Islet precursor cell (in vitro differentiated cells): ENCODE results near the gene LMNA.

Experiments
- DNase-seq: peaks from one replicate; pipeline ENCODE4 v3.0.0-alpha.2; 2018

Gene LMNA

DNA sequence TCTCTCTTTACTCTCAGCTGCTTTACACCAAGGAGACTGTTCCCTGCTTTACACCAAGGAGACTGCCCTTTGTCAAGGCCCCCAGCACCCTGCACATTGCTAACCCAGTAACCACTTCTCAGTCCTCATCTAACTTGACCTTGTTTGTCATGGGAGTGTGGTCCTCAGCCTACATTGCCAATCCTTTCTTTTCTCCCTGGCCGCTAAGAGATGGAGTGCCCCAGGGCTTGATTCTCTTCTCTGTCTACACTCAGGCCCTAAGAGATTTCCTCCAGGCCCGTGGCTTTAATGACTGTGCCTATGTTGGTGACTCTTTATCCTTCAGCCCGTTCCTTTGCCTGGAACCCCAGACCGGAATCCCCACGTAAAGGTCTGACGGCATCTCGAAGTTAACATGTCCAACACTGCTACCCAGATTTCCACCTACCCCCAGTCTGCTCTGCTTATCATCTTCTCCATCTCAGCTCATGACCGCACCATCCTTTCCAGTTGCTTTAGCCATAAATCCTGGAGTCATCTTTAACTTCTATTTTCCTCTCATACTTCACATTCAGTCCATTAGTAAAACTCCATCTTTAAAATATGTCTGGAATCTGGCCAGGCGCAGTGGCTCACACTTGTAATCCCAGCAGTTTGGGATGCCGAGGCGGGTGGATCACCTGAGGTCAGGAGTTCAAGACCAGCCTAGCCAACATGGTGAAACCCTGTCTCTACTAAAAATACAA lies 29.4 kb downstream of the LMNA start:
- peak; percentile 57 for DNase-seq

- DNase-seq, result no peak
Observed at GRCh38 chr1:156144742-156145141, 30.2 kb downstream of the LMNA start.

- DNase-seq, result no peak
Observed at GRCh38 chr1:156145650-156146019, 31.1 kb downstream of the LMNA start.

- DNase-seq, result peak; percentile 74
Observed at GRCh38 chr1:156146020-156146768, 31.7 kb downstream of the LMNA start.

DNA sequence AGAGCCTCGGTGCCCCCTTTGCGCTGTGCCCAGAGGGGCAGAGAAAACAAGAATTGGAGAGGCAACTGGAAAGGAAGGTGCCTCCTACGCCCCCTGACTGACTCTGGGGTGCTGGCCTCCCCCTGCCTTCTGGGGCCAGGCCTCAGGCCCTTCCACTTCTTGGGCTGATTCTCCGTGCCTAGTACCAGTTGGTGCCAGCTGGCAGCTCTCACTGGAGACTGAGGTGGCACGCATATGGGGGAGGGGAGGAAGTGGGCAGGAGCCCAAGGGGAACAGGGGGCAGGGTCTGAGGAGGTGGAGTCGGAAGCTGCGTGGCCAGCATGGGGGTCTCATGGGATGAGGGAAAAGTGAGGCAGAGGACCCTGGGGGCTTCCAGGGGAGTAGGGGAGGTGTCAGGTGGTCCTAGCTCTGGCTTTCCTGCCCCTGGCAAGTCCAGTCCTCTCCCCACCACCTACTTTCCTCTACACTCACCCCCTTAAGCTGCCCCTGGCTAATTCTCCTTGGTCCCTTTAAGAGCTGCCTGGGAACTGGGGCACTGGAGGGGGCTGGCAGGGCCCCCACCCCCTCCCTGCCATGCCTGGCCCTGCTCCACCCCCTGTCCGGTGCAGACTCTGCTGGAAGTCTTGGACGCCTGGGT lies 32.4 kb downstream of the LMNA start:
- peak; percentile 35 for DNase-seq

- peak; percentile 32 for DNase-seq
Observed at GRCh38 chr1:156148216-156148615, 33.7 kb downstream of the LMNA start.

- peak; percentile 73 for DNase-seq
Observed at GRCh38 chr1:156149374-156150332, 35.1 kb downstream of the LMNA start.

DNA sequence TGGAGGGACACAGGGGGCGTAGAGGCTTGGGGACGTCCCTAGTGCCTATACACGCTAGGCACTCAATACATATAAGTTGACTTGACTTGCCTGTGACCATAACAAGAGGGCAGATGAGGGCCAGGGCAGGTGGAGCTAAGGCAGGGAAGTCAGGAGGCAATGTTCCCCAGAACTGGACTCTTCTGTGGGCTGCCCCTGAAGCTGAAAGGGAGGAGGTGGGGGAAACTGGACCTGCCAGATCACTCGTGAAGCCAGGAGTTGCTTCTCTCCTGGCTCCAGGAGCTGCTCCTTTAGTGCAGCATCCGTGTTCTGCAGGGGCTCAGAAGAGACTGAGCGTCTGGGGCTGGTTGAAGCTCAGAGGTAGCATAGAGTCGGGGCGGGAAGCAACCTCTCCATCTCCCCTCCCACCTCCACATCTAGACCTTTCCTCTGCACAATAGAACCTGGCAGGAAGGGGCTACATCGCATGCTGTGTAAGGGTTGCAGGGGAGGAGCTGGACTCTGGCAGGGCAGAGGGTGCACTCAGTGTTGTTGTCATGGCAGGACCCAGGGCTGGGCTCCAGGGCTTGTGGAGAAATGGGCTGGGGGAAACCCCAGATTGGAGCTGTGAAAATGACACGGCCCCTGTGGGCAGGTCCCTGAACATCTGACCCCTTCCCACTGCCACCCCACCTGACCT lies 36.0 kb downstream of the LMNA start:
- peak; percentile 55 for DNase-seq

DNA sequence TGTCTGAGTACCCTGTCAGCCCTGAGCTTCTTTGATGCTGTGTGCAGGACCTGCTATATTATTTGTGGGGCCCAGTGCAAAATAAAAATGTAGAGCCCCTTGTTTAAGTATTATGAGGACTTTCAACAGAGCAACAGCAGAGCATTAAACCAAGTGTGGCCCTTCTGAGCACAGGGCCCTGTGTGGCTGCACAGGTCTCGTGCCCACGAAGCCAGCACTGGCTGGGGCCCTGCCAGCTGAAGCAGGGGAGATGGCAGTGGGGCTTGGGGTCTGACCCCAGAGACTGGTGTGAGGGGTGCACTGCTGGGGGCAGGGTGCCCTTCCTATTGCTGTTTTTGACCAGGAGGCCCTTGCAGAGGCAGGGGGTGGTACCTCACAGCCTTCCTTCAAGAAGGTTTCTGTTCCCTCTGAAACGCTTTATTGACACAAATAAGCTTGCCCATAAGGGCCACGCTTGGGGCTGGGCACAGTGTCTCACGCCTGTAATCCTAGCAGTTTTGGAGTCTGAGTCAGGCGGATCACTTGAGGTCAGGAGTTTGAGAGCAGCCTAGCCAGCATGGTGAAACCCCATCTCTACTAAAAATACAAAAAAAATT lies 36.7 kb downstream of the LMNA start:
- DNase-seq, result peak; percentile 40

DNA sequence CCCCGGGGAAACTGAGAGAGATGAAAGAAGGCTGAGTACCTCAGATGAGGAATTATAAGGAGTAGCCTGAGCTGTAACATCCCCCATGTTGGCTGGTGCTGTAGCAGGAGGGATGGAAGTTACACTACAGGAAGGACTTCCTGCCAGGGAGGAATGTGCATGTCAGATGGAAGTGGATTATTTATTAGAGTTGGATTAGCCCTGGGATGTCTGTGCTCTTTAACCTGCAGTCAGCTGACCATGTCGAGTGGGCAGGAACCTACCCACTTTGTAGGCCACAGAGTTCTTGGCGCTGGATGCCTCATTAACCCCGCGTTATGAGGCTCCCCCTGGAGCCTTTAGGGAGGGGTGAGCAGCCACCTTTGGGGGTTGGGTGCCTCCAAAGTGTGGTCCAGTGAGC lies 38.1 kb downstream of the LMNA start:
- DNase-seq, result no peak

- peak; percentile 58 for DNase-seq
Observed at GRCh38 chr1:156153362-156153761, 38.9 kb downstream of the LMNA start, which contains the start of gene SEMA4A. TSS of gene SEMA4A (plus strand) at chr1:156153585. CDS start at chr1:156154579, 994 bp downstream.

- DNase-seq, result peak; percentile 52
Observed at GRCh38 chr1:156154317-156154749, 39.8 kb downstream of the LMNA start.

DNA sequence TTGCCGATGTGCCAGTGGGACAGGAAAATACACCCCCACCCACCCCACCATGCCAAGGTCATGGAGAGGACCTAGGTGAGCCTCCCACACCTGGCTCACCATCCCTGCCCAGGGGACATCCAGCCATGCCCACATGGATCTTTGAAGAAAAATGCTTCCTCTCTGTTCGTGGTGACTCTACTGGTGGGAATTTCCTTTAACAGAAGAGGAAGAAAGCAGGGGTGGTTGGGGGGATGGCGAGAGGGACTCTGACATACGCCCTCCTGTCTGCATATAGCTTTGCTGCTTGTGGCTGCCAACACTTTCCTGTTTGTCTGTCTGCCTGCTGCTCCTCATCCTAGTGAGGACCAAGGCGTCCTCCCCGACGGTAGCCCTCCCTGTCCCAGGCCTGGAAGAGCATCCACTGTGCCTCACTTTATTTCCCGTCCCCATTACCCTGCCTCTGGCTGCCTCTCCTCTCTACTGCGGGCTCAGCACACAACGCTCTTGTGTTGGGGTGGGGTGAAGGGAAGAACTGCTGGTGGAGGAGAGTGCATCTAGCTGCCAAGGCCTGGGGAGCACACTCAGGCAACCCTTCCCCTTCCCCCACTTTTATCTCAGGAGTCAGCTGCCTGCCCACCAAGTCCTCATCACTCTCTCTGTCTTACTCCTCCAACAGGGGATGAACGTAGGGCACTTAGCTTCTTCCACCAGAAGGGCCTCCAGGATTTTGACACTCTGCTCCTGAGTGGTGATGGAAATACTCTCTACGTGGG lies 41.4 kb downstream of the LMNA start:
- peak; percentile 43 for DNase-seq

DNA sequence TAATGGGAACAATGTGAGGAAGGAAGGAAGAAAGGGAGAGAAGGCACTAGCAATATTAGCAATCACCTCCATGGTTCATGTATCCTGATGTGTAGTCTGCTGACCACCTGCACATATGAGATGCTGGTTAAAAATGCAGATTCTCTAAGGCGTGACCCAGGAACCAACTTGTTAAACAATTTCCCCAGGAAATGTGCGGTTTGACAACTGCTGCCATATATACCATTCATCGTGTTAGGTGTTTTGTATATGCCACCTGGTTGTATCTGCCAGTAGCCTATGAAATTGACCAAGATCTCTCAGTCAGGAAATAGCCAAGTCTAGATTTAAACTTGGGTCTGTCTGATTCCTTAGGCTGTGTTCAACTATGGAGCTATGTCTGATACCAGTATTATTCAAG lies 43.0 kb downstream of the LMNA start:
- DNase-seq, result no peak

DNA sequence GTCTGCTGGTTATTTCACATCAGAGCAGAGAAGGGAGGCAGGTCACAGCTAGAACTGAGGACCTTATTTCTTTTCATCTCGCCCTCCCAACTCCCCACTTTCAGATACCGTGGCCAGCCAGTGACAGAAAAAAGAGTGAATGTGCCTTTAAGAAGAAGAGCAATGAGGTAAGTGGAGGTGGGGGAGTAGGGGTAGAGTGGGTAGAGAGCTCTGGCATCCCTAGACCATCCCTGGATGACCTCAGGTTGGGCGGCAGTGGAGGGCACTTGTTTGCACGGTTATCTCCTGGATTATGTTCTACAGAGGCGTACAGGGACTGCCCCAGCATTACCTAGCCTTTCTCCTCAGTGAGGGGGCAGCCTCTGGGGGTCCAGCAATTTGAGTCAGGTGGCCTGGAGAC lies 43.5 kb downstream of the LMNA start:
- DNase-seq, result no peak

- peak; percentile 37 for DNase-seq
Observed at GRCh38 chr1:156160000-156160742, 45.7 kb downstream of the LMNA start.

- DNase-seq, result peak; percentile 90
Observed at GRCh38 chr1:156160743-156161171, 46.2 kb downstream of the LMNA start.

GRCh38 chr1:156162430-156163037 lies 48.0 kb downstream of the LMNA start:
- DNase-seq, result peak; percentile 44

GRCh38 chr1:156163712-156164111 lies 49.2 kb downstream of the LMNA start:
- DNase-seq, result no peak
